ENCODE results near the gene MCF2L.

MCF2L gene

GRCh38 chr13:113124211-113124970 lies 155.4 kb downstream of the MCF2L start:
- DNase-seq (ENCODE audit: low spot score) = no peak
- in situ Hi-C loops (cut with MboI; ENCODE audit: low sequenced_read_pairs, unreplicated experiment) = no loop called here
- TF ChIP-seq CTCF (IDR thresholded peaks at IDR 0.05; ENCODE audit: borderline replicate concordance, control extremely low read depth, extremely low read depth, insufficient read depth, missing control alignments) = no peak

- in situ Hi-C loops (cut with MboI; ENCODE audit: low sequenced_read_pairs, unreplicated experiment) = no loop called here
- DNase-seq (ENCODE audit: low spot score) = no peak
- TF ChIP-seq CTCF (IDR thresholded peaks at IDR 0.05; ENCODE audit: borderline replicate concordance, control extremely low read depth, extremely low read depth, insufficient read depth, missing control alignments) = no peak
These were observed 156.7 kb downstream of the MCF2L start for GRCh38 chr13:113125506-113126264.

- DNase-seq (ENCODE audit: low spot score) = no peak
- no peak for TF ChIP-seq CTCF (IDR thresholded peaks at IDR 0.05; ENCODE audit: borderline replicate concordance, control extremely low read depth, extremely low read depth, insufficient read depth, missing control alignments)
- in situ Hi-C loops (cut with MboI; ENCODE audit: low sequenced_read_pairs, unreplicated experiment) = no loop called here
These were observed 157.5 kb downstream of the MCF2L start for GRCh38 chr13:113126265-113127150.

- in situ Hi-C loops (cut with MboI; ENCODE audit: low sequenced_read_pairs, unreplicated experiment) = no loop called here
- no peak for DNase-seq (ENCODE audit: low spot score)
- no peak for TF ChIP-seq CTCF (IDR thresholded peaks at IDR 0.05; ENCODE audit: borderline replicate concordance, control extremely low read depth, extremely low read depth, insufficient read depth, missing control alignments)
These were observed 160.5 kb downstream of the MCF2L start for GRCh38 chr13:113129480-113129879.

- in situ Hi-C loops (cut with MboI; ENCODE audit: low sequenced_read_pairs, unreplicated experiment) = no loop called here
- DNase-seq (ENCODE audit: low spot score) = no peak
- TF ChIP-seq CTCF (IDR thresholded peaks at IDR 0.05; ENCODE audit: borderline replicate concordance, control extremely low read depth, extremely low read depth, insufficient read depth, missing control alignments) = no peak
These were observed 161.1 kb downstream of the MCF2L start for GRCh38 chr13:113129921-113130750.
